Activated CD8-positive, alpha-beta T cell treated with anti-CD3 and anti-CD28 coated beads for 36 hours (primary cell): ENCODE measurements around the gene B4GALNT4. TPM values are rescaled to one million over a fixed set of nuclear protein-coding genes. Genes with fewer than 3 reads are reported as not detected.

Experiments
- ATAC-seq: fragments of 200-7000 bp; cut with Tn5 transposase; one replicate; pipeline ENCODE4 v1.10.0; 2021; ENCODE audit warnings: mild to moderate bottlenecking, moderate library complexity
- CTCF ChIA-PET: fragments of 350-600 bp; sonication (Branson Sonifier 250); formaldehyde crosslinking; loops from one replicate; lab custom pipeline; 2021; ENCODE audit warnings: antibody characterized with exemption; lab: Charles Lee
- POLR2A ChIA-PET: fragments of 350-600 bp; sonication (Branson Sonifier 250); formaldehyde crosslinking; loops from one replicate; lab custom pipeline; 2021; ENCODE audit warnings: antibody characterized with exemption; lab: Charles Lee
- DNase-seq: peaks from one replicate; pipeline ENCODE4 v3.0.0-alpha.2; 2020
- H3K27ac Mint-ChIP-seq: one replicate; pipeline ENCODE4 v1.8.0; 2021; ENCODE audit warnings: mild to moderate bottlenecking, mixed read lengths
- H3K27me3 Mint-ChIP-seq: one replicate; pipeline ENCODE4 v1.8.0; 2021; ENCODE audit warnings: mixed read lengths
- H3K36me3 Mint-ChIP-seq: one replicate; pipeline ENCODE4 v1.8.0; 2021; ENCODE audit warnings: low read depth, mixed read lengths
- H3K4me1 Mint-ChIP-seq: one replicate; pipeline ENCODE4 v1.8.0; 2021; ENCODE audit warnings: low read depth, mixed read lengths
- H3K4me3 Mint-ChIP-seq: one replicate; pipeline ENCODE4 v1.8.0; 2021; ENCODE audit warnings: mild to moderate bottlenecking, moderate library complexity, mixed read lengths
- H3K9me3 Mint-ChIP-seq: one replicate; pipeline ENCODE4 v1.8.0; 2021; ENCODE audit warnings: mixed read lengths
- intact Hi-C: fragments of 100-400 bp; cut with micrococcal nuclease; formaldehyde crosslinking; loops from one replicate; pipeline ENCODE4 v1.10.0; 2022
- total RNA-seq, 2 experiments: library from RNA; stranded (reverse); gene quantifications; one replicate each; pipeline ENCODE4 v1.2.3, GENCODE V29; 2021
- TF ChIP-seq, protein P1 (sequence below): fragments of 200-600 bp; IDR thresholded peaks from one replicate; pipeline ENCODE4 v1.8.0; 2022; ENCODE audit warnings: antibody characterized with exemption, mild to moderate bottlenecking

Gene B4GALNT4
- total RNA-seq, 2 experiments from 2014 or later: 1.5 to 3.4 TPM

DNA sequence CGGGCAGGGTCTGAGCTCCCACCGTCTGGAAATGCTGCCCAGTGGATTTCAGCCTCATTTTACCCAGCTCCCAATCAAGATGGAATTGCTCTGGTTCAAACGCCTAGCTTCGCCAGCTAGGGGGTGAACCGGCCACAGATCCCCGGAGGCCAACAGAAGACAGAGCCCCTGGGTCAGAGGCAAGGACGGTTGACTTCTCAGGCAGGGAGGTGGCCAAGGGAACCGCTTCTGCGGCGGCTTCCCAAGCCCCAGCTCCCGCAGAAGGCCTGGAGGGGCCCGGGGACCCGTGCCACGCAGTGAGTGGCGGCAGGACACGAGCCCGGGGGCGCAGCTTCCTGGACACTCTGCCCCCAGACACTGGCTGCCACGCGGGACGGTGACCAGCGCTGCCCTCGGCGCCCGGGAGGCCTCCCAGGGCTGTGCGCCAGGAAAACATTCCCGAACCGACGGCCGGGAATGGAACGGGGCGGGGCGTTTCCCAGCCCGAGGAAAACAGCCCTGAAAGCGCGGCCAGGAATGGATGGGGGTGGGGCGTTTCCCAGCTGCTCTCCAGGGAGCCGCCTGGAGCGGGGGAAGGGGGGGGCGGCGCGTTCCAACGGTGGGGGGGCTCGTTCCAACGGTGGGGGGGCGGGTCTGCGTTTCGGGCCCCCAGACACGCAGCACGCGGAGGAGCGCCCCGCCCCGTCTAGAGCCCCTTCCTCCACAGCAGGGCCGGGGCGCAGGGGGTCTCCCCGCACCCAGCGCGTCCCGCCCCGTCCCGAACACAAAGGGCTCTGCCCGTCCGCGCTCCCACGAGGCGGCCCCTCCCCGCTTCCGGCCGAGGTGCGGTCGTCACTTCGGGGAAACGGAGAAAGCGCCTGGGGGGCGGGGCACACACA is 13.5 kb upstream of the B4GALNT4 start:
- TF ChIP-seq, protein P1, sequence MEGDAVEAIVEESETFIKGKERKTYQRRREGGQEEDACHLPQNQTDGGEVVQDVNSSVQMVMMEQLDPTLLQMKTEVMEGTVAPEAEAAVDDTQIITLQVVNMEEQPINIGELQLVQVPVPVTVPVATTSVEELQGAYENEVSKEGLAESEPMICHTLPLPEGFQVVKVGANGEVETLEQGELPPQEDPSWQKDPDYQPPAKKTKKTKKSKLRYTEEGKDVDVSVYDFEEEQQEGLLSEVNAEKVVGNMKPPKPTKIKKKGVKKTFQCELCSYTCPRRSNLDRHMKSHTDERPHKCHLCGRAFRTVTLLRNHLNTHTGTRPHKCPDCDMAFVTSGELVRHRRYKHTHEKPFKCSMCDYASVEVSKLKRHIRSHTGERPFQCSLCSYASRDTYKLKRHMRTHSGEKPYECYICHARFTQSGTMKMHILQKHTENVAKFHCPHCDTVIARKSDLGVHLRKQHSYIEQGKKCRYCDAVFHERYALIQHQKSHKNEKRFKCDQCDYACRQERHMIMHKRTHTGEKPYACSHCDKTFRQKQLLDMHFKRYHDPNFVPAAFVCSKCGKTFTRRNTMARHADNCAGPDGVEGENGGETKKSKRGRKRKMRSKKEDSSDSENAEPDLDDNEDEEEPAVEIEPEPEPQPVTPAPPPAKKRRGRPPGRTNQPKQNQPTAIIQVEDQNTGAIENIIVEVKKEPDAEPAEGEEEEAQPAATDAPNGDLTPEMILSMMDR: no peak
- ChIA-PET POLR2A (interaction anchor here (0.6 to 2.4 kb wide), 27 partner anchors 10 to 149 kb away, joined by 3 to 47 read pairs (median 5); partner anchors contain the start of genes ANO9, BET1L, IFITM3 and PGGHG), CTCF (interaction anchor here (0.9 to 2.9 kb wide), 10 partner anchors 8 to 105 kb away, joined by 3 to 26 read pairs (median 10); no protein-coding TSS in a partner anchor)
- Mint-ChIP-seq H3K9me3 (no peaks in the 10 kb centered on the region), H3K36me3 (no peaks in the 10 kb centered on the region), H3K27me3 (no peaks in the 10 kb centered on the region), H3K27ac (peak overlapping the region; percentile 96), H3K4me1 (peaks cover 42% of the 10 kb centered on the region), H3K4me3 (peak overlapping the region; percentile 83)
- intact Hi-C loops: no loop called here
- ATAC-seq: peak; percentile 72
- peak; percentile 91 for DNase-seq

DNA sequence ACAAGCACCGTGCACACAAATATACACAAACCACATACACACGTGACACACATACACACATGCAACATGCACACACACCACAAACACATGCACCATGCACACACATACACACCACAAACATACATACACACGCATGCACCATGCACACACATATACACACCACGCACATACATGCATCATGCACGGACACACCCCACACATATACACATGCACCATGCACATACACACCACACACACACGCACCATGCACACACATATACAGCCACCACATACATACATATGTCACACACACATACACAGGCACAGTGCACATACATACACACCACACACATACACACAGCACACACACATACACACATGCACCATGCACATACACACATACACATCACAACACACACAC is 12.7 kb upstream of the B4GALNT4 start:
- intact Hi-C loops: no loop called here

DNA sequence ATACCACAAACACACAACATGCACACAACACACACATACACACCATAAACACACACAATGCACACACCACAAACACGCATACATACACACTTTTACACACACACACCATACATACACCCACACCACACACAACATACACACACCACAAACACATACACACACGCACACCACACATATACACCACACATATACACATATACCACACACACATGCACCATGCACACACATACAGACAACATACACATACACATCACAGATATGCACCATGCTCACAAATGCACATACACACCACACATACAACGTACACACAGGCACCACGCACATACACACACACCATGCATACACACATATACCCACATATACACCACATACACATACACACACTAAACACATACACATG is 11.7 kb upstream of the B4GALNT4 start:
- ChIA-PET POLR2A (no interaction called here), CTCF (interaction anchor here (2.0 kb wide), 1 partner anchor 11 kb away, joined by 6 read pairs; no protein-coding TSS in a partner anchor)
- TF ChIP-seq, protein P1: no peak
- ATAC-seq: no peak
- DNase-seq: no peak
- H3K4me3 Mint-ChIP-seq: no peak overlapping the region
- intact Hi-C loops: no loop called here
- H3K9me3 Mint-ChIP-seq: no peaks in the 10 kb centered on the region
- H3K27ac Mint-ChIP-seq: no peak overlapping the region
- peaks cover 29% of the 10 kb centered on the region for H3K4me1 Mint-ChIP-seq
- H3K27me3 Mint-ChIP-seq: no peaks in the 10 kb centered on the region
- no peaks in the 10 kb centered on the region for H3K36me3 Mint-ChIP-seq

More for the DNA sequence above, 12.7 kb upstream of the B4GALNT4 start:
- Mint-ChIP-seq H3K27ac (no peak overlapping the region), H3K36me3 (no peaks in the 10 kb centered on the region), H3K9me3 (no peaks in the 10 kb centered on the region), H3K4me1 (peaks cover 35% of the 10 kb centered on the region), H3K4me3 (no peak overlapping the region), H3K27me3 (no peaks in the 10 kb centered on the region)
- DNase-seq: no peak
- ChIA-PET POLR2A (interaction anchor here (1.2 to 2.4 kb wide), 10 partner anchors 29 to 150 kb away, joined by 3 to 47 read pairs (median 8); partner anchors contain the start of genes BET1L, IFITM3, PSMD13 and RIC8A), CTCF (interaction anchor here (2.1 to 2.4 kb wide), 2 partner anchors 17 to 40 kb away, joined by 18 to 26 read pairs; no protein-coding TSS in a partner anchor)
- TF ChIP-seq, protein P1: no peak
- ATAC-seq: no peak

DNA sequence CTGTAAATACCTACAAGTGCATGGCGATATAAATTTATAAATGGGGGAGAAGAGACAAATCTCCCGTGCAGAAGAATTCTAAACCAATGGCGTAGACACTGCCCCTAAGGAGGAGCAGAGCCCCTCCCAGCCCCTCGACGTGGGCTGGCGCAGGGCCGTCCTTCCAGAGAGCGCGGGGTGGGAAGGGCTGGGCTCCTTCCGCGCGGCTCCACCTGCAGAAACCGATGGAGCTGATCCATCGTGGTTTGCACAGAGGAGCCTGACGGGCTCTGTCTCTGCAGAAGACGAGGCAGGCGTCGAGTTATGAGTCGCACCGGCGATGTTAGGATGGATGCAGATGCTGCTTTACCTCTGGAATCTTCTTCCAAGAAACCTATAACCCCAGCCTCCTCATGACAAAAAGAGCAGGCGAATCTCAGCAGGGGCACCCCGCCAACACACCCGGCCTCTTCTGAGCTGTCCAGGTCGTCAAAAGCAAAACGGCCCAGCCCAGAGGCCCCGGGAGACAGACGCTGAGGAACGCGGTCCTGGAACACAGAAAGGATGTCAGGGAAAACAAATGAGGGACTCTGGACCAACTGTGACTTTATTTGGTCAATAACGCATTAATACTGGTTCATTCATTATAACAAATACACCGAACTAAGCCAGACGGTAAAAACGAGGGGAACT is 11.0 kb upstream of the B4GALNT4 start:
- no peaks in the 10 kb centered on the region for H3K27me3 Mint-ChIP-seq
- ChIA-PET CTCF (interaction anchor here (1.2 to 3.5 kb wide), 3 partner anchors 10 to 108 kb away, joined by 5 to 17 read pairs (median 6); no protein-coding TSS in a partner anchor), POLR2A (interaction anchor here (0.6 to 1.0 kb wide), 3 partner anchors 53 to 152 kb away, joined by 3 read pairs; no protein-coding TSS in a partner anchor)
- no peak for DNase-seq
- intact Hi-C loops: no loop called here
- no peak overlapping the region for H3K27ac Mint-ChIP-seq
- no peak overlapping the region for H3K4me3 Mint-ChIP-seq
- H3K9me3 Mint-ChIP-seq: no peaks in the 10 kb centered on the region
- ATAC-seq: no peak
- TF ChIP-seq, protein P1: no peak
- peaks cover 22% of the 10 kb centered on the region for H3K4me1 Mint-ChIP-seq
- no peaks in the 10 kb centered on the region for H3K36me3 Mint-ChIP-seq
